GM12864 (cell line): Measurements from ENCODE around the gene AKIRIN1.

Source experiments
- DNase-seq: peaks from one replicate; pipeline ENCODE4 v3.0.0-alpha.2; 2011; ENCODE audit warnings: low read depth
- H3K4me3 ChIP-seq: 2 replicates; pipeline ENCODE4 v1.5.1; 2011; ENCODE audit warnings: mild to moderate bottlenecking, low read depth, low read length, control low read depth
- TF ChIP-seq, protein P1 (sequence below): IDR thresholded peaks from 2 replicates; pipeline ENCODE4 v1.5.1; 2011; ENCODE audit warnings: low read depth, mild to moderate bottlenecking, moderate library complexity, low read length, control low read depth, inconsistent platforms; ENCODE audit errors: missing control alignments

AKIRIN1 gene

DNA sequence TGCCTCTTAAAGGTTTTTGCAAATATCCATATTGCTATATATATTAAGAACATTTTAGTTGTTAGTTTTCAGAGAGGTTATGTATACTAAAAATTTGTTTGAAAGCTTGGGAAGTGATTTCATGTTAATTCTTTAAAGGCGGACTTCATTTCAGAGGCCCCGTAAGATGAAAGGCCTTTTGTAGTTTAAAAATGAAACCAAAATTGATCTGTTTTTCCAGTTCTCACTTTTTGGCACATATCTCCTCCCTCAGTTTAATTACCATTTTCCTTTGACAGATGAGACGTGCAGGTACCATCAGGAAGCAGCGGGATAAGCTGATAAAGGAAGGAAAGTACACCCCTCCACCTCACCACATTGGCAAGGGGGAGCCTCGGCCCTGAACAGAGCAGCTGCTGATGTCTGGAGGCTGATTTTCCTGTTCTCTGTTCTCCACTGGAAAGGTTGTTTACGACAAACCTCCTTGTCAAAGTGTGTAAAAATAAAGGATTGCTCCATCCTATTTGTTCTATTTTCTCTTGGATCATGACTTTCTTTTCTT is 43.1 kb downstream of the AKIRIN1 start:
- TF ChIP-seq, protein P1, sequence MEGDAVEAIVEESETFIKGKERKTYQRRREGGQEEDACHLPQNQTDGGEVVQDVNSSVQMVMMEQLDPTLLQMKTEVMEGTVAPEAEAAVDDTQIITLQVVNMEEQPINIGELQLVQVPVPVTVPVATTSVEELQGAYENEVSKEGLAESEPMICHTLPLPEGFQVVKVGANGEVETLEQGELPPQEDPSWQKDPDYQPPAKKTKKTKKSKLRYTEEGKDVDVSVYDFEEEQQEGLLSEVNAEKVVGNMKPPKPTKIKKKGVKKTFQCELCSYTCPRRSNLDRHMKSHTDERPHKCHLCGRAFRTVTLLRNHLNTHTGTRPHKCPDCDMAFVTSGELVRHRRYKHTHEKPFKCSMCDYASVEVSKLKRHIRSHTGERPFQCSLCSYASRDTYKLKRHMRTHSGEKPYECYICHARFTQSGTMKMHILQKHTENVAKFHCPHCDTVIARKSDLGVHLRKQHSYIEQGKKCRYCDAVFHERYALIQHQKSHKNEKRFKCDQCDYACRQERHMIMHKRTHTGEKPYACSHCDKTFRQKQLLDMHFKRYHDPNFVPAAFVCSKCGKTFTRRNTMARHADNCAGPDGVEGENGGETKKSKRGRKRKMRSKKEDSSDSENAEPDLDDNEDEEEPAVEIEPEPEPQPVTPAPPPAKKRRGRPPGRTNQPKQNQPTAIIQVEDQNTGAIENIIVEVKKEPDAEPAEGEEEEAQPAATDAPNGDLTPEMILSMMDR, result no peak
- DNase-seq, result no peak
- no peak overlapping the region for H3K4me3 ChIP-seq

GRCh38 chr1:39036678-39037077 is 45.6 kb downstream of the AKIRIN1 start:
- TF ChIP-seq, protein P1, result no peak
- no peak for DNase-seq
- no peak overlapping the region for H3K4me3 ChIP-seq

DNA sequence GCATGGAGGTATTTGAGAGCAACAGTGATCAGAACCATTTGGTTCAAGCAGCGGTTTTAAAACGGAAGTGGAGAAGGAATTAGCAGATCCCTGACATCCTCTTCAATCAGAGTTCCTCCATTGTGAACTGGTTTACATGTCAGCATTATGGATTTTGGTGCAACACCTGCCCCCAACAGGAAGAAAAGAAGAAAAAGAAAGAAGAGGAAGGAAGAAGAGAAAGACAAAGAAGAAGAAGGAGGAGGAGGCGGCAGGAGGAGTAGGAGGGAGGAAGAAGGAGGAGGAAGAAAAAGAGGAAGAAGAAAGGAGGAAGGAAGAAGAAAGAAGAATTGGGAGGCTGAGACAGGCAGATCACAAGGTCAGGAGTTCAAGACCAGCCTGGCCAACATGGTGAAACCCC is 52.4 kb downstream of the AKIRIN1 start:
- no peak for DNase-seq
- TF ChIP-seq, protein P1, result no peak
- no peak overlapping the region for H3K4me3 ChIP-seq

DNA sequence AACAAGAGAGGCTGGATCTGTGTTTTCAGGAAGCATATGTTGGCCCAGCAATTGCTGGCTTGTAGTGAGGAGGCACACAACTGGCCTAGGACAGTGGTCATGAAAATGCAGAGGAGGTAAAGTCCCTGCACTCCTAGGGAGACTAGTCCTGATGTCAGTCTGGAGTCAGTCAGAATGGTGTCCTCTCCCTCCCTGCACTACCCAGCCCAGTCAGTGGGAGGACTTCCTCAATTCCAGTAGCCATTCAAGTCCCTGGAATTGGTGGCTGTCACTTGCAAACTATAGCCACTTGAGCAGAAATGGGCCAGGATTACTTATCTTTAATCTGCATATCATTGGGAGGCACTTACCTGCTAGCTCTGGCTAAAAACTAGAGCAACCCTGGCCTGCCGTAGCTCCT is 53.7 kb downstream of the AKIRIN1 start:
- TF ChIP-seq, protein P1, result no peak
- DNase-seq, result no peak
- H3K4me3 ChIP-seq, result no peak overlapping the region

- no peak overlapping the region for H3K4me3 ChIP-seq
- DNase-seq, result no peak
These were observed 54.2 kb downstream of the AKIRIN1 start for GRCh38 chr1:39045231-39045630.

DNA sequence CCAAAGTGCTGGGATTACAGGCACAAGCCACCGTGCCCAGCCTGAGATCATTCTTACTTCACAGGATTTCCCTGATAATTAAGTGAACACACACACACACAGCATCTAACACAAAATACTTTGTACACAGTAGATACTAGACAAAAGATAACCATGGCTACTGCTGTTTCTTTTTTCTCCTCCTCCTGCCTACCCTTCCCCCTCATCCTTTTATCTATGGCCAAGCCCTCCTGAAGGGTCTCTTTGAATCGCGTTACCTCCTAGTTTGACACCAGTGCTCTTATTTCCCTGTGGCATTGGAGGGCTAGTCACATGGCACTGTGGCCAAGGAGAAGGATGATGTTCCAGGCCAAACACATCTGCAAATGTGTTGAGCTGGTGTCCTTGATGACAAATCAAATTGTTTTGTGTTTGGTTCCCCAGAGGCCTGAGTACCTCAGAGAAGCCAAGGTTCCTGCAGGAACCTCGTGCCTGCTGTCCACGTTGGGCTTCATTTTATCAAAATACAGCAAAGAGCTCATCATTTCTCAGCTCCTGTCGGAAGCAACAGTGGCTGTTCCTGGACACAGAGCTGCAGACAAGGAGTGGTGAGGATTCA is 55.6 kb downstream of the AKIRIN1 start:
- H3K4me3 ChIP-seq, result no peak overlapping the region
- TF ChIP-seq, protein P1, result no peak
- no peak for DNase-seq

More at GRCh38 chr1:39045231-39045630, 54.2 kb downstream of the AKIRIN1 start:
- TF ChIP-seq, protein P1, result no peak
